Muscle of leg (tissue), 11 donors: ENCODE results near the gene PNLIPRP1. TPM values are rescaled to one million over a fixed set of nuclear protein-coding genes. Genes with fewer than 3 reads are reported as not detected.

Experiments
- DNase-seq: peaks from one replicate; pipeline ENCODE4 v3.0.0; 2013
- H3K27ac ChIP-seq: one replicate; pipeline ENCODE4 v1.5.1; 2013; ENCODE audit warnings: mild to moderate bottlenecking, low read length, control low read depth
- H3K27me3 ChIP-seq: one replicate; pipeline ENCODE4 v1.6.1; 2013; ENCODE audit warnings: low read length; ENCODE audit not compliant: control insufficient read depth, insufficient read depth
- H3K36me3 ChIP-seq: one replicate; pipeline ENCODE4 v1.6.1; 2013; ENCODE audit warnings: low read length; ENCODE audit not compliant: control insufficient read depth, insufficient read depth
- H3K4me1 ChIP-seq: one replicate; pipeline ENCODE4 v1.6.1; 2013; ENCODE audit warnings: low read length; ENCODE audit not compliant: control insufficient read depth, insufficient read depth
- H3K4me3 ChIP-seq: one replicate; pipeline ENCODE4 v1.5.1; 2013; ENCODE audit warnings: low read length, control low read depth
- H3K9me3 ChIP-seq: replicated peaks from 2 replicates; pipeline ENCODE4 v1.6.1; 2013; ENCODE audit warnings: low read depth, low read length; ENCODE audit not compliant: control insufficient read depth
- WGBS: methylation state at CpG from one replicate; pipeline ENCODE4 v1.1.5; 2013; ENCODE audit warnings: missing lambda C conversion rate; ENCODE audit not compliant: insufficient coverage; 5-methylcytosine and 5-hydroxymethylcytosine counted together
- polyA plus RNA-seq, 8 donors: library from polyadenylated mRNA; unstranded; fragments of 120-200 nt; gene quantifications; one replicate each; pipeline versions ENCODE4 v1.2.1 to v1.2.3, GENCODE V29; 2013; ENCODE audit warnings: inconsistent platforms in 1 of 8, low replicate concordance in 1 of 8; ENCODE audit not compliant: insufficient read length in 8 of 8, insufficient read depth in 1 of 8
- total RNA-seq: library from RNA; stranded (reverse); fragments of 120-200 nt; gene quantifications from one replicate; pipeline ENCODE4 v1.2.4, GENCODE V29; 2013

Gene PNLIPRP1
- total and polyA plus RNA-seq, 9 donors: 0.15 to 0.18 TPM; not detected in 7

DNA sequence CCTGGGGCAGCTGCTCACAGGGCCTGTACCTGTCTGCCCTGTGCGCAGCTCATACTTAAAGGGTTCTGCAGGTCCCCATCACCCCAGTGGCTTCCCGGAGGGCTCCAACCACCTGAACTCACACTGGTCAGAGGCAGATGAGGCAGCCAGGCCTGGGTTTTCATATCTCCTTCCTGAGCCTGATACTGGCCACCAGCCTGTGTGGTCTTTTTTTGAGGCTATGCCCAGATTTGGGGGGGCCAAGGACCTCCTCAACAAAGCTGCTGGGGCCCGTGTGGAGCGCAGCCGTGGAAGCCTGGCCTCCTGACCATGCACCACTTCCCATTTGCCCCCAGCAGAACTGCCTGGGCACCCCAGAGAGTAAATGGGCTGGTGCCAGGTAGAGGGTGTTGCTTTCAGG lies 55.7 kb downstream of the PNLIPRP1 start:
- H3K27me3 ChIP-seq: no peaks in the 10 kb centered on the region
- DNase-seq: no peak
- no peak overlapping the region for H3K4me3 ChIP-seq
- WGBS: 100% methylated on average over 1 of the region's 5 CpGs
- no peak overlapping the region for H3K27ac ChIP-seq
- H3K36me3 ChIP-seq: no peaks in the 10 kb centered on the region
- peaks cover 5% of the 10 kb centered on the region for H3K9me3 ChIP-seq
- H3K4me1 ChIP-seq: no peaks in the 10 kb centered on the region

DNA sequence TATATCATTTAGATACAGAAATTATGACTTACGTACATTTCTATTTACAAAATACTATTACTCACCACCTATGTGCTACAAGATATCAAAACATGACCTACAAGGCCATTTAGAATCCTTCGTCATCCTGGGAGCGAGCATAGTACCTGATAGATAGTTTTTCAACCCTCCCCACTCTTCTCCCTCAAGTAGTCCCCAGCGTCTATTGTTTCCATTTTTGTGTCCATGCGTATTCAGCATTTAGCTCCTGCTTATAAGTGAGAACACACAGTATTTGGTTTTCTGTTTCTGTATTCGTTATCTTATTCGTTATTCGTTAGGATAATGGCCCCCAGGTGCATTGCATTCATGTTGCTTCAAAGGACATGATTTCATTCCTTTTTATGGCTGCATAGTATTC lies 58.1 kb downstream of the PNLIPRP1 start:
- no peak overlapping the region for H3K4me3 ChIP-seq
- WGBS: 100% methylated on average over 5 of the region's 8 CpGs
- H3K9me3 ChIP-seq: peaks cover 5% of the 10 kb centered on the region
- no peaks in the 10 kb centered on the region for H3K27me3 ChIP-seq
- no peaks in the 10 kb centered on the region for H3K4me1 ChIP-seq
- no peak for DNase-seq
- H3K36me3 ChIP-seq: no peaks in the 10 kb centered on the region
- H3K27ac ChIP-seq: no peak overlapping the region

DNA sequence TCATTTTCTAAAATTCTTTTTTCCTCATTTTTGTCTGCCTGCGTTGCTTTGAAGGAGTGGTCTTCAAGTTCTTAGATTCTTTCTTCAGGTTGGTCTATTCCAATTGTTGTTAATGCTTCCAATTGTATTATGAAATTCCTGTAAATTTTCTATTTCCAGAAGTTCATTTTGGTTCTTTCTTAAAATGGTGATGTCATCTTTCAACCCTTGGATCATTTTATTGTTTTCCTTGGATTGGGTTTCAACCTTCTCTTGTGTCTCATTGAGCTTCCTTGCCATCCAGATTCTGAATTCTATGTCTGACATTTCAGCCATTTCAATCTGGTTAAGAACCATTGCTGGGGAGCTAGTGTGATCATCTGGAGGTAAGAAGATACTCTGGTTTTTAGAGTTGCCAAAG lies 63.1 kb downstream of the PNLIPRP1 start:
- DNase-seq: no peak
- Histone ChIP-seq H3K27ac (no peak overlapping the region), H3K4me3 (no peak overlapping the region), H3K9me3 (peaks cover 5% of the 10 kb centered on the region), H3K27me3 (peaks cover 2% of the 10 kb centered on the region), H3K36me3 (no peaks in the 10 kb centered on the region), H3K4me1 (no peaks in the 10 kb centered on the region)
- WGBS: no CpG with 5 or more reads among the region's 1 CpG

DNA sequence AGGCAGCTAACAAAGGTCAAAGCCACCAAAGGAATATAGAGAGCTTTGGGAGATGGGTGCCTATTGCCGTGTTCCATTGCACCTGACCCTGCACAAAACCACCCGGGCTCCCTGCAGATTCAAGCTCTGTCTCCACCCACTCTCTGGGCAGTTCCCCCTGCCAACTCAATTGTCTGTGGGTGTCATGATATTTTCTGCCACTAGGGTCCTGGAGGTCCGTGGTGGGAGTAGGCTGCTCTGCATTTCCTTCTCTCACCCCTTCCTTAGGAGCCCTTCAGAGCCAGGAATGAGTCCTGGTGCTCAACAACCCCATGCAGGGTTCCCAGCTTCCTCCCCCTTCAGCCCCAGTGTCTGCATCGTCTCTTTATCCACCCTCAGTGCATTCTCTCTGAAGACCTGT lies 64.1 kb downstream of the PNLIPRP1 start:
- WGBS: no CpG with 5 or more reads among the region's 4 CpGs
- Histone ChIP-seq H3K4me1 (no peaks in the 10 kb centered on the region), H3K4me3 (no peak overlapping the region), H3K27me3 (peaks cover 2% of the 10 kb centered on the region), H3K36me3 (no peaks in the 10 kb centered on the region), H3K9me3 (peaks cover 3% of the 10 kb centered on the region), H3K27ac (no peak overlapping the region)
- DNase-seq: no peak

DNA sequence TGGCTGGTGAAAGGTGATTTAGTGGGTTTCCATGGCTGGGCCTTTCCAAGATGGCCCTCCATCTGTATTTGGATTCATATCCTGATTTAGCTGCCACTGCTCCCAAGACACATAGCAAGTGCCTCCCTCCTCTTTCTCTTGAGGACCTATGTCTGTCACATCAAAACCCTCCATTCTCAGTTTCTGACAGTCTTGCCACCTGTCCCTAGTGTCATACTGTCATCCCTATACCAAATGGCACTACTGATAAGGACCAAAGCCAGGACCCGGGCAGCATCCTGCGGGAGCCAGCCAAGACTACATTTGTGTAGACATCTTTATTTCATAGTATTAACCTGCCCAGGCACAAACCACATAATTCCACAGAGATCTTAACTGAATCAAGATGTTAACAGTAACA lies 64.8 kb downstream of the PNLIPRP1 start:
- Histone ChIP-seq H3K27ac (no peak overlapping the region), H3K4me1 (no peaks in the 10 kb centered on the region), H3K36me3 (no peaks in the 10 kb centered on the region), H3K4me3 (no peak overlapping the region), H3K9me3 (no peaks in the 10 kb centered on the region), H3K27me3 (peaks cover 2% of the 10 kb centered on the region)
- DNase-seq: no peak
- WGBS: 40% methylated on average over 1 of the region's 2 CpGs

DNA sequence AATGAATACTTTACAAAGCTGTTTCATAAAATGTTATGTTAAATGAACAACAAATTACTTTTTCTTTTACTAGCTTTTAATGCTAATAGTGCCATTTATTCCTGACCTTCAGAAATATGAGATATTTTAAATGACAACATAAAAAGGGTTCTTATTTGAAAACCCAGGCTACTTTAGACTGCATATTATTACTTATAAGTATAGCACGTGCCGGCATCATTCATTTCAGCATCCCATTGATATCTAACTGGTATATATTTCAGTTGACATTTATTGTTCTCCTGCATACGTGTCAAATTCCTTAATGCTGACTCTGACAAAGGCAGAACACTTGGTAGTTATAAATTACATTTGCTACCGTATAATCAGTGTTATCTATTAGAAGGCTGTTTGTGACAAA lies 65.3 kb downstream of the PNLIPRP1 start:
- no peaks in the 10 kb centered on the region for H3K9me3 ChIP-seq
- no peak for DNase-seq
- WGBS: no CpG with 5 or more reads among the region's 4 CpGs
- peaks cover 2% of the 10 kb centered on the region for H3K27me3 ChIP-seq
- no peak overlapping the region for H3K27ac ChIP-seq
- no peaks in the 10 kb centered on the region for H3K36me3 ChIP-seq
- H3K4me3 ChIP-seq: no peak overlapping the region
- H3K4me1 ChIP-seq: no peaks in the 10 kb centered on the region

DNA sequence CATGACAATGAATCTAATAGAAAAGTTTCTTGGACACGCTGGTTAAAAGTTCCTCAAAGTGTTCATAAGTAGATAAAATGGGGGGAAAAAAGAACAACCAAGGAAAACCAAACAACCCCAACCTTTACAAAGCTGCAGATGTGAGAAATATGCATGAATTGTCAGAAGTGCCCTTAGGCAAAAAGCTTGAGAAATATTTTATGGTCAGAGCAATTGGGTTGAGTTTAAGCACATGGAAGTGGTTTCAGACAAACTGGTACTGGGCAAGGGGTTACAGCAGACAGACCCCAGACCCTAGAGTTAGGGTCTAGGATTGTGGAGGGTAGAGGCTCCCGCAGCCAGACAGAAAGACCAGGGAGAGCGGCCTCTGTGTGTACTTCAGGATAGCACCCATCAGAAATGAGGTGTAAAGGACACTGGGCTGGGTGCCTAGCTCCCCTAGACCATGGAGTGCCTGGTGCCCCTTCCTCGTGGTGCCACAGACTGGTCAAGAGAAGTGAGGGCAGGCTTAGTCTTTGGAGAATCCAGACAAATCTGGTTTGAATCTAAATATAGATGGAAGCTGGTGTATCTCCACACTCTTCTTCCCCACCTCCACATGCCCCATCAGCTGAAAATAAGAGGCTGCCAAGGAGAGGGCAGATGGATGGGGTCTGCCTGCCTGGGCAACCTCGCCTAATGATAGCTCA lies 67.2 kb downstream of the PNLIPRP1 start:
- Histone ChIP-seq H3K9me3 (no peaks in the 10 kb centered on the region), H3K36me3 (no peaks in the 10 kb centered on the region), H3K27ac (no peak overlapping the region), H3K4me1 (no peaks in the 10 kb centered on the region), H3K27me3 (peaks cover 2% of the 10 kb centered on the region), H3K4me3 (no peak overlapping the region)
- DNase-seq: no peak
- WGBS: 100% methylated on average over 2 of the region's 5 CpGs

Other genes with a start within 250 kb of the PNLIPRP1 start
- 0.04 TPM for gene PNLIPRP3, start 163.1 kb upstream of the PNLIPRP1 start, total RNA-seq
- gene PNLIPRP3, start 163.1 kb upstream of the PNLIPRP1 start, polyA plus RNA-seq: under 1 TPM in 3 of 8 donors, not detected in 5; 0.05 to 0.08 (median 0.05) TPM
- gene PNLIP, start 45.0 kb upstream of the PNLIPRP1 start, total RNA-seq: 0.18 TPM
- under 1 TPM in 4 of 8 donors, not detected in 4; 0.12 to 0.20 (median 0.15) TPM for gene PNLIP, start 45.0 kb upstream of the PNLIPRP1 start, polyA plus RNA-seq
- gene PNLIPRP2, start 30.0 kb downstream of the PNLIPRP1 start, total RNA-seq: 0.49 TPM
- under 1 TPM in 5 of 8 donors, not detected in 3; 0.20 to 0.51 (median 0.43) TPM for gene PNLIPRP2, start 30.0 kb downstream of the PNLIPRP1 start, polyA plus RNA-seq
- 6.3 TPM for gene HSPA12A, start 151.6 kb downstream of the PNLIPRP1 start, total RNA-seq
- gene HSPA12A, start 151.6 kb downstream of the PNLIPRP1 start, polyA plus RNA-seq: 10 to 100 TPM in 1 of 8 donors, 1 to 10 TPM in 7; 5.5 to 10.8 (median 7.6) TPM